K562 (cell line): ENCODE results near the gene DMXL1. TPM values are rescaled to one million over a fixed set of nuclear protein-coding genes. Genes with fewer than 3 reads are reported as not detected.

ENCODE experiments used
- DMBX1 ChIP-seq: fragments of 250-450 bp; sonication (Bioruptor Pico); IDR thresholded peaks from 2 replicates; pipeline ENCODE4 v1.8.0; 2022; ENCODE audit warnings: inconsistent platforms, mild to moderate bottlenecking, moderate library complexity, borderline replicate concordance
- ELF2 ChIP-seq: fragments of 250-450 bp; sonication (Bioruptor Pico); IDR thresholded peaks from 2 replicates; pipeline ENCODE4 v1.5.0; 2021; ENCODE audit warnings: mild to moderate bottlenecking
- EP300 ChIP-seq: IDR thresholded peaks from 2 replicates; pipeline ENCODE4 v1.6.1; 2012; ENCODE audit warnings: low read length, improper control_type of control experiment
- FOXA3 ChIP-seq, 2 experiments: fragments of 450-650 bp in 1 of 2; sonication (generic) in 1 of 2; formaldehyde crosslinking; IDR thresholded peaks in 1 of 2; conservative IDR thresholded peaks in 1 of 2; 2 replicates each; pipeline versions ENCODE4 v1.4.0 to v1.8.0; 2020 to 2022; ENCODE audit warnings: mild to moderate bottlenecking in 2 of 2, missing genetic modification reagents in 1 of 2
- FOXP1 ChIP-seq: sonication (generic); formaldehyde crosslinking; IDR thresholded peaks from 2 replicates; pipeline ENCODE4 v1.8.0; 2022; ENCODE audit warnings: mild to moderate bottlenecking, missing genetic modification reagents
- HNRNPL ChIP-seq: fragments of 200-400 bp; formaldehyde crosslinking; IDR thresholded peaks from 2 replicates; pipeline ENCODE4 v1.6.1; 2017; ENCODE audit warnings: low read depth, mild to moderate bottlenecking, low read length
- MEF2A ChIP-seq: IDR thresholded peaks from 2 replicates; pipeline ENCODE4 v1.6.1; 2011; ENCODE audit warnings: low read depth, mild to moderate bottlenecking, low read length, moderate library complexity; ENCODE audit not compliant: control insufficient read depth
- MYBL2 ChIP-seq, 2 experiments: fragments of 450-650 bp in 1 of 2; sonication (generic) in 1 of 2; formaldehyde crosslinking in 1 of 2; IDR thresholded peaks; 2 replicates each; pipeline versions ENCODE4 v1.6.1 to v1.8.1; 2017 to 2022; ENCODE audit warnings: borderline replicate concordance in 1 of 2, inconsistent platforms in 1 of 2, low read depth in 1 of 2, mild to moderate bottlenecking in 1 of 2, missing genetic modification reagents in 1 of 2, moderate library complexity in 1 of 2
- POLR2B ChIP-seq: fragments of 450-650 bp; IDR thresholded peaks from 2 replicates; pipeline ENCODE4 v1.6.1; 2018; ENCODE audit warnings: low read depth; ENCODE audit not compliant: partially characterized antibody
- PRMT5 ChIP-seq: sonication (generic); formaldehyde crosslinking; IDR thresholded peaks from 2 replicates; pipeline ENCODE4 v1.5.0; 2020; ENCODE audit warnings: missing genetic modification reagents
- RCOR1 ChIP-seq, 2 experiments: IDR thresholded peaks; 2 replicates each; pipeline ENCODE4 v1.6.1; 2012; ENCODE audit warnings: low read depth in 2 of 2, low read length in 2 of 2, borderline replicate concordance in 1 of 2, improper control_type of control experiment in 1 of 2
- RUNX1 ChIP-seq: sonication (generic); IDR thresholded peaks from 2 replicates; pipeline ENCODE4 v1.6.1; 2016; ENCODE audit warnings: antibody characterized with exemption, low read depth
- SREBF2 ChIP-seq: sonication (generic); formaldehyde crosslinking; IDR thresholded peaks from 2 replicates; pipeline ENCODE4 v1.4.0; 2020; ENCODE audit warnings: mild to moderate bottlenecking, missing genetic modification reagents
- ZBTB1 ChIP-seq: sonication (generic); formaldehyde crosslinking; IDR thresholded peaks from 2 replicates; pipeline ENCODE4 v1.8.1; 2023; ENCODE audit warnings: missing genetic modification reagents, low read depth, mild to moderate bottlenecking, borderline replicate concordance
- ZBTB7A ChIP-seq: IDR thresholded peaks from 2 replicates; pipeline ENCODE4 v1.6.1; 2011; ENCODE audit warnings: low read depth, mild to moderate bottlenecking, low read length, moderate library complexity, borderline replicate concordance; ENCODE audit not compliant: control insufficient read depth
- ZNF282 ChIP-seq: sonication (generic); formaldehyde crosslinking; IDR thresholded peaks from 2 replicates; pipeline ENCODE4 v1.8.1; 2023; ENCODE audit warnings: missing genetic modification reagents
- ZNF316 ChIP-seq: fragments of 450-650 bp; IDR thresholded peaks from 2 replicates; pipeline ENCODE4 v1.6.1; 2016
- ZNF696 ChIP-seq: fragments of 250-450 bp; sonication (Bioruptor Pico); conservative IDR thresholded peaks from 2 replicates; pipeline ENCODE4 v1.4.0; 2020; ENCODE audit warnings: mild to moderate bottlenecking, moderate library complexity
- ZSCAN29 ChIP-seq: fragments of 450-650 bp; IDR thresholded peaks from 2 replicates; pipeline ENCODE4 v1.6.1; 2017
- polyA plus RNA-seq, 8 experiments: library from polyadenylated mRNA; depleted of rRNA in 4 of 8; stranded (reverse) in 5 of 8; unstranded in 3 of 8; fragments of >200 nt; fragmentation: Nextera tagmentation in 2 of 8; fragmentation: Illumina TruSeq in 1 of 8; extraction: Ambion mirVana in 2 of 8; extraction: Trizol in 1 of 8; gene quantifications; 2 replicates each; pipeline versions ENCODE4 v1.2.1 to v1.2.3, GENCODE V29; 2011 to 2014; ENCODE audit warnings: inconsistent platforms in 1 of 8, missing spikeins in 1 of 8
- total RNA-seq, 7 experiments: library from RNA; depleted of rRNA in 6 of 7; stranded (reverse); fragments of >200 nt in 6 of 7; fragmentation: Illumina TruSeq in 2 of 7; extraction: Trizol in 2 of 7; gene quantifications; 2 replicates each; pipeline versions ENCODE4 v1.2.1 to v1.2.3, GENCODE V29; 2011 to 2021; ENCODE audit warnings: low replicate concordance in 1 of 7
- TF ChIP-seq, protein P1 (sequence below): fragments of 250-450 bp; sonication (Bioruptor Pico); IDR thresholded peaks from 2 replicates; pipeline ENCODE4 v1.8.0; 2021; ENCODE audit warnings: moderate library complexity, mild to moderate bottlenecking, inconsistent platforms
- TF ChIP-seq, protein P2 (sequence below): fragments of 250-450 bp; sonication (Bioruptor Pico); IDR thresholded peaks from 2 replicates; pipeline ENCODE4 v1.5.0; 2021; ENCODE audit warnings: mild to moderate bottlenecking, borderline replicate concordance
- TF ChIP-seq, protein P3 (sequence below): fragments of 250-450 bp; sonication (Bioruptor Pico); IDR thresholded peaks from 2 replicates; pipeline ENCODE4 v1.5.0; 2021

Gene DMXL1
- total and polyA plus RNA-seq, 9 of the 15 experiments (the other 6 are each of a cell fraction or from before 2014, with no cell fraction given) = 8.3 to 40.3 (median 30.6) TPM

DNA sequence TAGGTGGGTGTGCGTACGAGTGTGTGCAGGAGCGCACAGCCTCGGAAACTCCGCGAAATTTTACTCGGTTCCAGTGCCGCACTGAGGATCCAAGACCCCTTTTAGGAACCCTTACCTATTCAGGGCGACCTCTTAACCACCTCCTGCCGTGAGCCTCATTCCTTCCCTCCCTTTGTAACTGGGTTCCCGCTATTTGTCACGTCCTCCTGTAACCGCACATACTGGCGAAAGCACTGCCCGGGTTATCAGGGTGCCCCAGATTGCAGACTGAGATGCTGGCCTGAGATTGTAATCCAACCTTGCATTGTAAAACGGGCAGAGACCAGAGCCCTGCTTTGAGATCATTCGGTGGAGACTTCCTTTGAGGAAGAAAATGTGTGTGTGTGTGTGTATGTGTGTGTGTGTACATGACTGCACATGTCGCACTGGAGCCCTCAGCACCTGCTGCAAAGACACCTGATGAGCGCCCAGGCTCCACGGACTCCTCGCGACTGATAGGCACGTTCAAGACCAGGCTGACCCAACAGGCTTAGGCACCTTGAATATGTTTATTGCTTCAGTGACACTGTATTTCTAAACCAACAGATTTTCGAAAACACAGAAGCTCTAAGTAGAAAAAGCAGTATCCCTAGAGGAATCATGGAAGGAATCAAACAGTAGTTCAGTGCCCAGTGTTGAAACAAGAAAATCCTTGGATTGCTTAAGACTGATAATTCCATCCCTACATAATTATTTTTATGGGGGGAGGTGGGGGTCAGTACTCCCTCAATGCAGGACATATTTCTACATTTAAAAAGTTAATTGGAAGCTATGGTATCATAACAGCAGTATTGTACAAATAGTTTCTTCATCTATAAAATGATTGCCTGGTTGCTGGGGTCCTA lies 198.4 kb downstream of the DMXL1 start (continued):
- no peak for TF ChIP-seq MEF2A
- no peak for TF ChIP-seq ZNF282 (CRISPR knock-in tag)
- TF ChIP-seq ZSCAN29 = no peak
- TF ChIP-seq, protein P1, sequence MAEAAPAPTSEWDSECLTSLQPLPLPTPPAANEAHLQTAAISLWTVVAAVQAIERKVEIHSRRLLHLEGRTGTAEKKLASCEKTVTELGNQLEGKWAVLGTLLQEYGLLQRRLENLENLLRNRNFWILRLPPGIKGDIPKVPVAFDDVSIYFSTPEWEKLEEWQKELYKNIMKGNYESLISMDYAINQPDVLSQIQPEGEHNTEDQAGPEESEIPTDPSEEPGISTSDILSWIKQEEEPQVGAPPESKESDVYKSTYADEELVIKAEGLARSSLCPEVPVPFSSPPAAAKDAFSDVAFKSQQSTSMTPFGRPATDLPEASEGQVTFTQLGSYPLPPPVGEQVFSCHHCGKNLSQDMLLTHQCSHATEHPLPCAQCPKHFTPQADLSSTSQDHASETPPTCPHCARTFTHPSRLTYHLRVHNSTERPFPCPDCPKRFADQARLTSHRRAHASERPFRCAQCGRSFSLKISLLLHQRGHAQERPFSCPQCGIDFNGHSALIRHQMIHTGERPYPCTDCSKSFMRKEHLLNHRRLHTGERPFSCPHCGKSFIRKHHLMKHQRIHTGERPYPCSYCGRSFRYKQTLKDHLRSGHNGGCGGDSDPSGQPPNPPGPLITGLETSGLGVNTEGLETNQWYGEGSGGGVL (CRISPR knock-in tag) = no peak
- no peak for TF ChIP-seq POLR2B
- TF ChIP-seq SREBF2 (CRISPR knock-in tag) = no peak
- no peak for TF ChIP-seq MYBL2 (IDR thresholded peaks at IDR 0.05; ENCODE audit: low read depth)
- no peak for TF ChIP-seq MYBL2 (CRISPR knock-in tag; IDR thresholded peaks at IDR 0.05; ENCODE audit: borderline replicate concordance)
- no peak for TF ChIP-seq ZNF316
- TF ChIP-seq RCOR1 (IDR thresholded peaks at IDR 0.05; ENCODE audit: borderline replicate concordance in 1 of 2, low read depth in 2 of 2, low read length in 2 of 2) = peak in 1 of 2 experiments; percentile 97; a peak in 2 of 4 replicates
- TF ChIP-seq PRMT5 = no peak
- TF ChIP-seq EP300 = peak; percentile 71
- no peak for TF ChIP-seq ZBTB7A
- TF ChIP-seq ZNF696 (CRISPR knock-in tag) = no peak
- TF ChIP-seq, protein P2, sequence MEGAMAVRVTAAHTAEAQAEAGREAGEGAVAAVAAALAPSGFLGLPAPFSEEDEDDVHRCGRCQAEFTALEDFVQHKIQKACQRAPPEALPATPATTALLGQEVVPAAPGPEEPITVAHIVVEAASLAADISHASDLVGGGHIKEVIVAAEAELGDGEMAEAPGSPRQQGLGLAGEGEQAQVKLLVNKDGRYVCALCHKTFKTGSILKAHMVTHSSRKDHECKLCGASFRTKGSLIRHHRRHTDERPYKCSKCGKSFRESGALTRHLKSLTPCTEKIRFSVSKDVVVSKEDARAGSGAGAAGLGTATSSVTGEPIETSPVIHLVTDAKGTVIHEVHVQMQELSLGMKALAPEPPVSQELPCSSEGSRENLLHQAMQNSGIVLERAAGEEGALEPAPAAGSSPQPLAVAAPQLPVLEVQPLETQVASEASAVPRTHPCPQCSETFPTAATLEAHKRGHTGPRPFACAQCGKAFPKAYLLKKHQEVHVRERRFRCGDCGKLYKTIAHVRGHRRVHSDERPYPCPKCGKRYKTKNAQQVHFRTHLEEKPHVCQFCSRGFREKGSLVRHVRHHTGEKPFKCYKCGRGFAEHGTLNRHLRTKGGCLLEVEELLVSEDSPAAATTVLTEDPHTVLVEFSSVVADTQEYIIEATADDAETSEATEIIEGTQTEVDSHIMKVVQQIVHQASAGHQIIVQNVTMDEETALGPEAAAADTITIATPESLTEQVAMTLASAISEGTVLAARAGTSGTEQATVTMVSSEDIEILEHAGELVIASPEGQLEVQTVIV (CRISPR knock-in tag) = no peak
- TF ChIP-seq RUNX1 = no peak
- TF ChIP-seq ELF2 (CRISPR knock-in tag) = no peak
- no peak for TF ChIP-seq FOXP1 (CRISPR knock-in tag)
- no peak for TF ChIP-seq DMBX1
- TF ChIP-seq FOXA3 (CRISPR knock-in tag; conservative IDR thresholded peaks at IDR 0.05 in 1 of 2, IDR thresholded peaks at IDR 0.05 in 1 of 2) = no peak
- TF ChIP-seq ZBTB1 (CRISPR knock-in tag) = no peak
- TF ChIP-seq HNRNPL = no peak
- TF ChIP-seq, protein P3, sequence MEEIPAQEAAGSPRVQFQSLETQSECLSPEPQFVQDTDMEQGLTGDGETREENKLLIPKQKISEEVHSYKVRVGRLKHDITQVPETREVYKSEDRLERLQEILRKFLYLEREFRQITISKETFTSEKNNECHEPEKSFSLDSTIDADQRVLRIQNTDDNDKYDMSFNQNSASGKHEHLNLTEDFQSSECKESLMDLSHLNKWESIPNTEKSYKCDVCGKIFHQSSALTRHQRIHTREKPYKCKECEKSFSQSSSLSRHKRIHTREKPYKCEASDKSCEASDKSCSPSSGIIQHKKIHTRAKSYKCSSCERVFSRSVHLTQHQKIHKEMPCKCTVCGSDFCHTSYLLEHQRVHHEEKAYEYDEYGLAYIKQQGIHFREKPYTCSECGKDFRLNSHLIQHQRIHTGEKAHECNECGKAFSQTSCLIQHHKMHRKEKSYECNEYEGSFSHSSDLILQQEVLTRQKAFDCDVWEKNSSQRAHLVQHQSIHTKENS (CRISPR knock-in tag) = no peak
